Skin epidermis (tissue), 12 donors: ENCODE measurements around the gene TEDC1.

Experiments
- H3K27ac ChIP-seq, 21 experiments: fragments of 200-600 bp; sonication (generic) in 11 of 21; one replicate each; pipeline ENCODE4 v1.5.0; 2020; ENCODE audit warnings: mild to moderate bottlenecking in 3 of 21, inconsistent platforms in 2 of 21, moderate library complexity in 2 of 21
- H3K4me3 ChIP-seq, 7 experiments: fragments of 200-600 bp; sonication (generic) in 2 of 7; one replicate each; pipeline ENCODE4 v1.5.0; 2020; ENCODE audit warnings: inconsistent platforms in 2 of 7, mild to moderate bottlenecking in 2 of 7, moderate library complexity in 1 of 7

The TEDC1 gene

DNA sequence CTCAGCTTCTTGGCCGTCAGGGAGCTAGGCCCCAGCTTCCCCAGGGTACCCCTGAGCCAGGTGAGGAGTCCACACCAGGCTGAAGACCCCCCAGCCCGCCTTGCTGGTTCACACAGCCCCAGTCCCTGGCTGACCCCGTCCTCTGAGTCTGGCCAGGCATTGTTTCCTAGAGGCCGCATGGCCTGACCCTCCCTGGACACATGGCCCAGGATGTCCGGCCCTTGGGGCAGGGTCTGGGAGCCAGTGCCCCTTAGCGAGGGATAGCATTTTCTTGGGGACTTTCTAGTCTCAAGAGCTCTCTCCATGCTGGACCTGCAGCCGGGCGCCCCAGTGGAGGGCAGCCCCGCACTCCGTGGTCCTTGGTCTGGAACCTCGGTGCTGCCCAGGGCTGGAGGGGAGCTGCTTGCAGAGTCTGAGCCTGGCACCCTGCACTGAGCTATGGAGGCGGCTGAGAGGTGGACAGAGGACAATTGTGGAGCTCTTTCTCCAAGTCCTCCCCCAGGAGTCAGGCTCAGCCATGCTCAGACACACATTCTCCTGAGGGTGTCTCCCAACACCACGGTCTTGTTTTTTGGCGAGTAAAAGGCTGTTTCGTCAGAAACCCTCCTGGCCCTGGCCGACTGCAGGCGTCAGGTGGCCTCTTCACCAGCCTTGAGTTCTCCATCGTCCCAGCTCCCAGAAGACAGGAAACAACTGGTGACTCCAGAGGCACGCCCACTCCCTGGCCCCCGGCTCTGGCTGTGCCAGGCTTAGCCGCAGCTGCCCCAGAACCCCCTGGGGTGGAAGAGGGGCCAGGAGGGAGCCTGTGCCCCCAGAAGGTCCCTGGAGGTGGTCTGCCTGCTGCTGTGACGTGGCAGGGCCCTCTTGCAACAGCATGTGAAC, 34.1 kb upstream of the TEDC1 start:
- H3K27ac ChIP-seq: no peak overlapping the region
- H3K4me3 ChIP-seq: no peak overlapping the region

DNA sequence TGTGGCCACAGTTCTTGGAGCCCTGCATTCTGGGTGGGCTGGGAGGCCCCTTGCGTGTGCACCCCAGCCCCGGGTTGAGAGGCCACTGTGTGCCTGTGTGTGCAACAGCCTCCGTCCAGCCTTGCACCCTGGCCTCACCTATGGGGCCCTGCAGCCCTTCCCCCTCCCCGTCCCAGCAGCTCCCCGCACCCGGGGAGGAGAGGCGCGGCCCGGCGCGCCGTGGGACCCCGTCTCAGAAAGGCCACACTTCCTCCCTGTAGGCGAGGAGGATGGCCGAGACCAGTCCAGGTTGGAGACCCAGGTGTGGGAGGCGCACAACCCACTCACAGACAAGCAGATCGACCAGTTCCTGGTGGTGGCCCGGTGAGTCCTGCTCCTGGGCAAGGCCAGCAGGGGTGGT, 33.0 kb upstream of the TEDC1 start:
- H3K27ac ChIP-seq: no peak overlapping the region
- no peak overlapping the region for H3K4me3 ChIP-seq

DNA sequence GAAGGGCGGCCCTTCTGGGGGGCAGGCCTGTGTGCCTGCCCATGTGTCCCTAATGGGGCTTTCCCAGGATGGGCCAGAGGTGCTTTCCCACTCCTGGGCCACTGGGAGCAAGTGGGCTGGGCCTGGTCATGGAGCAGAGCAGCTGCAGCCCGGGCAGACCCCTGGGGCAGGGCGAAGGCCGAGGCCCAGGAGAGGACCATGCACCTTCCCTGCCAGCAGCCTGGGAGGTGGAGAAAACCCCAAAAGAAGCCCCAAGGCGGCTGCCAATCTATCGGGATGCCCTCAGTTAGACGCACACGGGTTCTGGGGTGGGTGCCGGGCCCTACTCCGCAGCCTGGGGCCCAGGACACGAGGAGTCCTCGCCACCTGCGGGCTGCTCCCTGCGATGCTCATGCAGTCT, 32.5 kb upstream of the TEDC1 start:
- no peak overlapping the region for H3K4me3 ChIP-seq
- no peak overlapping the region for H3K27ac ChIP-seq

DNA sequence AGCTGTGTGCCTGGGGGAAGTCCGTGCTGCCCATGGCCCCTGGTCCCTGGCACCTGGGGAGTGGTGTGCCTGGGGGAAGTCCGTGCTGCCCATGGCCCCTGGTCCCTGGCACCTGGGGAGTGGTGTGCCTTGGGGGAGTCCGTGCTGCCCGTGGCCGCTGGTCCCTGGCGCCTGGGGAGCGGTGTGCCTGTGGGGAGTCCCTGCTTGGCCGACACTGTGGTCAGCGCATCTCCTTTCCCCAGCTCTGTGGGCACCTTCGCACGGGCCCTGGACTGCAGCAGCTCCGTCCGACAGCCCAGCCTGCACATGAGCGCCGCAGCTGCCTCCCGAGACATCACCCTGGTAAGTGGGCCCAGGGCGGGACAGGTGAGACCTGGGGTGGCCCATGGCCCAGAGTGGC, 30.9 kb upstream of the TEDC1 start:
- no peak overlapping the region for H3K27ac ChIP-seq
- H3K4me3 ChIP-seq: no peak overlapping the region

DNA sequence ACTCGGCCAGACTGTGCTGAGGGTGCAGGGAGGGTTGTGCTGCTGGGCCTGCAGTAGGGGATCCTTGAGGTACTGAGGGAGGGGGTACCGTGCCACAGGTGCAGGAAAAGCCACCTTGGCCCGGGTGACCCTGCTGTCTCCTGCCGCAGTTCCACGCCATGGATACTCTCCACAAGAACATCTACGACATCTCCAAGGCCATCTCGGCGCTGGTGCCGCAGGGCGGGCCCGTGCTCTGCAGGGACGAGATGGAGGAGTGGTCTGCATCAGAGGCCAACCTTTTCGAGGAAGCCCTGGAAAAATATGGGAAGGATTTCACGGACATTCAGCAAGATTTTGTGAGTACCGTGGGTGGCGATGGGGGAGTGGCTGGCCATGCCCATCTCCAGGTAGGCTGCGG, 30.4 kb upstream of the TEDC1 start:
- Histone ChIP-seq H3K27ac (no peak overlapping the region), H3K4me3 (no peak overlapping the region)

DNA sequence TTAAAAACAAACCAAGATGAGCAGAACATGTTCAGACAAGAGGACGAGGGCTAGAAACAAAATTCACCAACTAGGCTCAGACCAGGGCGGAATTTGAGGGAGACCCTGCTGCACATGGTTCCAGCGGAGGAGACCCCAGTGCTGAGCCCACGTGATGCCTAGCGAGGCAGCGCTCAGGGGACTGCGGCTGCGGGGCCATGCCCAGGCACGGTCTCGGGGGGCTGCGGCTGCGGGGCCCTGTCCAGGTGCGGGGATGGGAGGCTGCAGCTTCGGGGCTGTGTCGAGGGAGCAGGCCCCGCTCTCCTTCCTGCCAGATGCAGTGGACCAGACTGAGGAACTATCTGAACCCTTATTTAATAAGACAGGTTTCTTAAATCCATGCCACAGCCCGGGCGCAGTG, 29.1 kb upstream of the TEDC1 start:
- no peak overlapping the region for H3K27ac ChIP-seq
- H3K4me3 ChIP-seq: no peak overlapping the region

DNA sequence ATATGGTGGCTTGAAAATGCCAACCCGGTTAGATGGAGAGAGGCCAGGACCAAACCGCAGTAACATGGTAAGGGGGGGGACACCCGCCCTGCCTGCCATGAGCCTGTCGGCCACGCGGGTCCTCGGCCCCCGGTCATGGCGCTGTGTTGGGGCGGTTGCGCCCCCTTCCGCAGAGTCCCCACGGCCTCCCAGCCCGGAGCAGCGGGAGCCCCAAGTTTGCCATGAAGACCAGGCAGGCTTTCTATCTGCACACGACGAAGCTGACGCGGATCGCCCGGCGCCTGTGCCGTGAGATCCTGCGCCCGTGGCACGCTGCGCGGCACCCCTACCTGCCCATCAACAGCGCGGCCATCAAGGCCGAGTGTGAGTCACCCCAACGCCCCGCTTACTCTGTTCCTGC, 26.5 kb upstream of the TEDC1 start:
- H3K27ac ChIP-seq: no peak overlapping the region
- no peak overlapping the region for H3K4me3 ChIP-seq

DNA sequence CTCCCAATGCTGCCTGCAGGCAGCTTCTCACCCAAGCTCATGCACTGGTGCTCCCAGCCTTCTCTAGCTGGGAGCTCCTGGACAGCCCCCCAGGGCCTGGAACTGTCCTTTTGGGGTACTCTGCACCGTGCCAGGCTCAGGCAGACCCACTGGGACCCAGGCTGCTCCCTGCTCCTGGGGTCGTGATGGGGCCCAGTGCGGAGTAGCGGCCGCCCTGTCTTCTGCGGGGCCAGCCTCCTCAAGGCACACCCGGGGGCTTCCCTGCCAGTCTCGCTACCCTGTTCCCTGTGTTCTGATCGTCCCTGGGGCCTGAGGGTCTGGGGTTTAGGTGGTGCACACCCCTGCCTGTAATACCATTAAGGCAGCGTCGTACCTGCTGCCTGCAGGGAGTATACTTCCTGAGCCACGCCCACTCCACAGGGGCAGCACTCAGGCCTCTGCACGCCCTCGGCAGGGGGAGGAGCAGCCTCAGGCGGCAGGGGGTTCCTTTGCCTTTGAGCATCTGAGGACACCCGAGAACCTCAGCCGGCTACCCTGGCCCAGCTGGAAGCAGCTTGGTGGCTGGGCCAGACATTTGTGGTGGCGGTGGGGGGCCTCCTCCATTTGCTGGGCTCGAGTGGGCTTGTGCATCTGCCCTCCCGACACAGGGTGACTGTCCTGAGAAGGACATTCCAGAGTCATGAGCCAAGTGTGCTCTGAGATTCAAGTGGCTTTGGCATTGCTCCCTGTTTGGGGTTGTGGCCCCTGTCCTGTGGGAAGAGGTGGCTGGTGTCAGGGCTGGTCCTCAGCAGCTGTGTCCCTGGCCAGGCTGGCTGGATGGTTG, 25.6 kb upstream of the TEDC1 start:
- Histone ChIP-seq H3K4me3 (no peak overlapping the region), H3K27ac (no peak overlapping the region)

DNA sequence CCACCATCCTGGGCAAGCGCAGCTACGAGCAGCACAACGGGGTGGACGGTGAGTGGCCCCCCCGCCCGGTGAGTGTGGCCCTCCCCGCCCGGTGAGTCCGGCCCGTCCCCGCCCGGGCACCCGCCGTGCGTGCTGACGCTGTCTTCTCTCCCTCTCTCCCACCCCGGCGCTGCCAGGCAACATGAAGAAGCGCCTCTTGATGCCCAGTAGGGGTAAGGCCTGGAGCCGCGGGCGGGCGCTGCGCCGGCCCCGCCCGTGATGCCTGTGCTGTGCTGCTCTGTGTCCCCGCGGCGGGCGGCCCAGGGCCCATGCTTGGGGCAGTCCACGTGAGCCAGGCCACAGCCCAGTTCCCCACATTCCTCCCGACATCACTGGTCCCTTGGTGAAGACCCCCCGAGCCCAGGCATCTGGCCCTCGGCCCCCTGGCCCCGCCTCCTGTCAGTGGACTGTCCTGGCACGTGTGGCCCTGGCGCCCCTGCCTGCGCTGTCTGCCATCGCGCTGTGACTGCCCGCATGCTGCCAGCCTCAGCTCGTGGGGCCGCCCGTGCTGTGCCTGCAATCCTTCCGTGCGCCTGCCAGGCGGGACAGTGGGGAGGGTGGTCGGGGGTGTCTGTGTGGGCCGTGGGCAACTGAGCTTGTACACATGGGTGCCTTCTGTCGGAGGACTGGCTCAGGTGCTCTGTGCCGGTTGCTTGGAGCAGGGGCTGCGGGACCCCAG, 24.4 kb upstream of the TEDC1 start:
- Histone ChIP-seq H3K4me3 (no peak overlapping the region), H3K27ac (peak overlapping the region in 3 of 21 experiments; percentile 11 to 73 (median 51))

DNA sequence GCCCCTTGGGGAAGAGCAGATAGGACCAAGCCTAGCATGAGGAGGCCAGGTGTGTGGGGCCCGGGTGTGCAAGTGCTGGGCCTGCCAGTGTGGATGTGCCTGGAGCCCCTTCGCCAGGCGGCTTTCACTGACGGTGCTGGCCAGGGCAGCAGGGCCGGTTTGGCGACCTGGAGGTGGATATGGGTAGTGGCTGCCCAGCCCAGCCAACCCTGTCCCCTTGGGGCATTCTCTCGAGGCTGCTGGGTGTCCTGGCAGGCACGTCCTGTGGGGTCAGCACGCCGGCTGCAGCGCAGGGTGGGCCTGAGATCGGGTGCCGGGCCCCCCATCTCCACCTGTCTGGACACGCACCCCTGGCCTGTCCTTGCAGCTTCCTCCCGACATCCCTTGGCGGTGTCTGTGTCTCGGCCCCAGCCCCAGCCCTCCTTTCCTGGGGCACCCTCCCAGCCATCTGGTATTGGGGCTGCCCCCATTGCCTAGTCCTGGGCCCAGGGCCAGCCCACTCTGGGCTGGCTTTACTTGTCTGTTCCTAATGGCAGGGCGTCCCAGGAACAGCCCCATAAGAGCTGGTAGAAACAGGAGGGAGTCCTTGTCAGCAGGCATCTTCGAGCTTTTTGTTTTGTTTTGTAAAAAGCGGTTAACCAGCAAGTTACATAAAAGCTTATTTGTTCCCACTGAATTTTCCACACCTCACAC, 23.7 kb upstream of the TEDC1 start:
- H3K4me3 ChIP-seq: no peak overlapping the region
- peak overlapping the region in 4 of 21 experiments; percentile 11 to 73 (median 56) for H3K27ac ChIP-seq

DNA sequence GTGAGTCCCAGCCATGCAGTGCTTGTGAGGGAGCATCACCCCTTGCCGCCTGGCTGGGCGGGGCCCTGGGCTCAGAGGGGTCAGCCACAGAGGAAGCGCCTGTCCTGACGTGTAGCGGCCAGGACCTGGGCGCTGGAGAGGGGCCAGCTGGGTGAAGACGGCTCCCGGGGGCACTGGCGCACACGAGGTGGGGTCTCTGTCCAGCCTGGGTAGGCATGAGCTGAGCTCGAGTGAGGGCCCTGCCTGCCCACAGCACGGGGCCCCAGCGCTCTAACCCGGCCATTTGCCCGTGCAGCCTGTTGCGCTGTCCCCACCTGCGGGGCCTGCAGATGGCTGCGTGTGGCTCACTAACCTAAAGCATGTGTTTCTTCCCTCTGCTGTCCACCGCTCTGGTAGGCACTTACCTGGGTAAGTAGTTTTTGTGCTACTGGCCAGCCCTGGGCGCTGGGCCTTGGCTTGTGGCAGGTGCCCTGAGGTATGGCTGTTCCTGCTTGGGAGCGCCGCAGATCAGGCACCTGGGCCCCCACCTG, 23.0 kb upstream of the TEDC1 start:
- no peak overlapping the region for H3K4me3 ChIP-seq

DNA sequence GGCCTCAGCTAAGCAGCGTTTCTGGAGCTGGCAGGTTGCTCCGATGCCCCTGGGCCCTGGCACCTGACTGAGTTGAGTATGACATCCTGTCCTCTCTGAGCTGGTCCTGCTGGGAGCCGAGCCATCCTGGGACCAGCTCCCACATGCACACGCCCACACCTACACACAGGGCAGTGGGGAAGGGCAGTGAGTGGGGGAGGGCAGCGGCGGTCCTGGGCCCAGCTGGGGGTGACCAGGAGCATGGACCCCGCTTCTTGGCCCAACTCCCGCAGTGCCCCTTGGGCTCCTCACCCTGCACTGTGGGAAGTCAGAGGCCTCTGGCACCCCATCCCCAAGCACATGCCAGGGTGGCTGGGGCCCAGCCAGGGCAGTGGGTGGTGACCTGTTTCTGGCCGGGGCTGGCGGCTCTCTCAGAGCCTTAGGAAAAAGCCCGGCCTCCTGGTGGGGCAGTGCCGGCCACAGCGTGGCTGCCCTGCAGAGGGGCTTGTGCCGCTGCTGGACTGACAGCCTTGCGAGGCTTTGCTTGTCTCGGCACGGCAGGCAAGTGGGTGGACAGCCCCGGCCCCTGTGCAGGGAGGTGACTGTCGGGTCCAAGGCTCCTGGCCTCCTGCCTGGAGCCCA, 22.3 kb upstream of the TEDC1 start:
- no peak overlapping the region for H3K4me3 ChIP-seq
- H3K27ac ChIP-seq: peak overlapping the region in 7 of 21 experiments; percentile 18 to 73 (median 41)

More for the DNA sequence above, 23.0 kb upstream of the TEDC1 start:
- H3K27ac ChIP-seq: peak overlapping the region in 6 of 21 experiments; percentile 18 to 73 (median 46)

DNA sequence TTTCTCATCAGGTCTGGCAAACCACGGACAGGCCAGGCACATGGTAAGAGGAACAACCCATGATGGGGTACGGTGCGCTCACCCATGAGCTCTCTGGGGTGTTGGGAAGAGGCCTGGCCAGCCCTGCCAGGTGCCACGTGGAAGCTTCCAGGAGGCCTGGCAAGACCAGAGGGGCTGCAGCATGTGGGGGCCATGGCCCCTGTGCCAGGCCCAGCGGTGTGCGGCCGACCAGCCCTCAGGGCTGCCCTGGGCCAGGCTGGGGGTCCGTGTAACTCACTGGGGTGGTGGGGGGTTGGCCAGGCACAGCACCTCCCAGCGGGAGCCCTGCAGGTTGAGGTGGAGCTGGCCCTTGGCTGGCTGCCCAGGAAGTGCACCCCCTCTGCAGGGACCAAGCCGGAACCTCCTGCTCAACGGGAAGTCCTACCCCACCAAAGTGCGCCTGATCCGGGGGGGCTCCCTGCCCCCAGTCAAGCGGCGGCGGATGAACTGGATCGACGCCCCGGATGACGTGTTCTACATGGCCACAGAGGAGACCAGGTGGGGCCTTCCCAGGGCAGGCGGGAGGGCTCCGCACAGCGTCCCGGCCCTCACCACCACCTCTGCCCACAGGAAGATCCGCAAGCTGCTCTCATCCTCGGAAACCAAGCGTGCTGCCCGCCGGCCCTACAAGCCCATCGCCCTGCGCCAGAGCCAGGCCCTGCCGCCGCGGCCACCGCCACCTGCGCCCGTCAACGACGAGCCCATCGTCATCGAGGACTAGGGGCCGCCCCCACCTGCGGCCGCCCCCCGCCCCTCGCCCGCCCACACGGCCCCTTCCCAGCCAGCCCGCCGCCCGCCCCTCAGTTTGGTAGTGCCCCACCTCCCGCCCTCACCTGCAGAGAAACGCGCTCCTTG, 21.3 kb upstream of the TEDC1 start:
- H3K27ac ChIP-seq: peak overlapping the region in 4 of 21 experiments; percentile 20 to 73 (median 36)
- no peak overlapping the region for H3K4me3 ChIP-seq

DNA sequence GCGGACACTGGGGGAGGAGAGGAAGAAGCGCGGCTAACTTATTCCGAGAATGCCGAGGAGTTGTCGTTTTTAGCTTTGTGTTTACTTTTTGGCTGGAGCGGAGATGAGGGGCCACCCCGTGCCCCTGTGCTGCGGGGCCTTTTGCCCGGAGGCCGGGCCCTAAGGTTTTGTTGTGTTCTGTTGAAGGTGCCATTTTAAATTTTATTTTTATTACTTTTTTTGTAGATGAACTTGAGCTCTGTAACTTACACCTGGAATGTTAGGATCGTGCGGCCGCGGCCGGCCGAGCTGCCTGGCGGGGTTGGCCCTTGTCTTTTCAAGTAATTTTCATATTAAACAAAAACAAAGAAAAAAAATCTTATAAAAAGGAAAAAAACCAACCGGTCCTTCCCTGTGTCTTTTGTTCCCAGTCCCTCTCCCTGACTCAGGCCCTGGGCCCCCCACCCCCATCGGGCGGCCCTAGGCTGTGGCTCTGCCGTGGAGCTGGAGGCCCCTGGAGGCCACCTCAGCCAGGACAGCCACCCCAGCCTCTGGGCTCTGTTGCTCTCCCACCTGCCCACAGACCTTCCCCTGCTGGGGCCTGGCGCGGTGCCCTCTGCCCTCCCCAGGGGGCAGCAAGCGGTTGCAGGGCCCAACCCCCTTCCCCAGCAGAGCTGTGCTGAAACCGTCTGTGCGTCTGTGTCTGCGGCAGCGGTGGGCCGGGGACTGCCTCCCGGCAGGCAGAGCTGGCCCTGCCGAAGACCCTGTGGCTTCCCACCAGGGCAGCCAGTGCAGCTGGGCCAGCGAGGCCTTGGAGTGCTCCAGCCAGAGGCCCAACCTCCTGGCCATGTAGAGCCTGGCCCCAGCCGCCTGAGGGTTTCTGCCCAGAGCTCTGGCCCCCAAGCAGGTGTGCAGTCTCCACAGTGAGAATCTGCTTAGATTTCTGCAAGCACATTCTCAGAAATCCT, 20.4 kb upstream of the TEDC1 start:
- H3K27ac ChIP-seq: no peak overlapping the region

DNA sequence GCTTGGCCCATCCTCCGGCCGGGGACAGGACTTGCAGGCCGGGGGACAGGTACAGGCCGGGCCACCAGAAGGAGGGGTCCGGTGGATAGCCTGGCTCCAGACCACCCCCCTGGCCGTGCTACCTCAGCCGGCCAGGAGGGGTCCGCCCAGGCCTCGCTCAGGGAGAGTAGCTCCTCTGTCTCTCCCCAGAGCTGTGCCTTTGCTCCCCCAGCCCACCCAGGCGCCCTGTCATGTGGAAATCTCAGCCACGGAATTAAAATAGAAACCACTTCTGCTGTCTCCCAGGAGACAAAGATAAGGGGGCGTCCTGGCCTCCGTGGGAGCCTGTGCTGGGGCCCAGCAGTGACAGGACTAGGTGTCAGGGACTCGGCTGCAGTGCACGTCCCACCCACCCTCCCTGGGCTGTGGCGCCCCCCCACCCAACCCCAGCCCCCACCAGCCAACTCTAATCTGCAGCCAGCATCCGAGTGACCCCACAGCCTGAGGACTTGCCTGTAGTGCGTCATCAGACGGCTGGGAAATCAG, 19.7 kb upstream of the TEDC1 start:
- no peak overlapping the region for H3K4me3 ChIP-seq

More for the DNA sequence above, 20.4 kb upstream of the TEDC1 start:
- no peak overlapping the region for H3K4me3 ChIP-seq

DNA sequence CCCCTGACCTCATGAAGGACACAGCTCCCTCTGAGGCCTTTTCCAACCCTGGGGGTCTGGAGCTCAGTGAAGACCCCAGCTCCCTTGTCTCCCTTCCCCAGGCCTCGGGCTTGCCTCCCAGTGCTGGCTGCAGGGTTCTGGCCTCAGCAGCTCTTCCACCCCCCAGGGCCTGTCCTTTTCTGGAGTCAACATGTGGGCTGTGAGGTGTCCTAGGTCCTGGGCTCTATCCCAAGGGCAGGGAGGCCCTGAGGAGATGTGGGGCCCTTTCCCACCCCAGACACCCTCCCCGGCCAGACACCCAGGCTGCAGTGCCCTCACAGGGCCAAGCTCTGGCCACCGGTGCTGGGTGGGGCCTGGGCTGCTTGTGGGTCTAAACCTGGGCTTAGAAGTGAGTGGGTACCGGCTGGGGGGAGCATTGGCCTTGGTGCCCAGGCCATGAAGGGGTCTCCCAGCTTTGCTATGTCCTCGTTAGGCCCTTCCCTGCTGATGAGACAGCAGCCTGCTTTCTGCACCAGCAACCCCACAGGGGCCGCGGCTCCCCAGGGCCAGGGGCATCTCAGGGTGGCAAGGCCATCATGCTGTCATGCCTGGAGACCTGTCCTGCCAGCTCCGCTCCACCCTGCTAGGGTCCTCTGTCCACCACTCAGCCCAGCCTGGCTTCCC, 19.1 kb upstream of the TEDC1 start:
- Histone ChIP-seq H3K4me3 (no peak overlapping the region), H3K27ac (peak overlapping the region in 4 of 21 experiments; percentile 17 to 96 (median 24))

More for the DNA sequence above, 19.7 kb upstream of the TEDC1 start:
- H3K27ac ChIP-seq: peak overlapping the region in 3 of 21 experiments; percentile 23 to 96 (median 26)
